Naive thymus-derived CD4-positive, alpha-beta T cell (primary cell): ENCODE results near the gene TRAF3IP1. TPM values are rescaled to one million over a fixed set of nuclear protein-coding genes. Genes with fewer than 3 reads are reported as not detected.
A peak's percentile ranks its signal among the peaks of the same experiment; 100 is the strongest.

Experiments used
- ATAC-seq: fragments of 150-1000 bp; cut with Tn5 transposase; 2 replicates; pipeline ENCODE4 v1.10.0; 2021; ENCODE audit warnings: mild to moderate bottlenecking, moderate library complexity
- CTCF ChIA-PET: fragments of 350-600 bp; sonication (Branson Sonifier 250); formaldehyde crosslinking; loops from one replicate; lab custom pipeline; 2021; ENCODE audit warnings: antibody characterized with exemption; lab: Charles Lee
- POLR2A ChIA-PET: fragments of 350-600 bp; sonication (Branson Sonifier 250); formaldehyde crosslinking; loops from one replicate; lab custom pipeline; 2021; ENCODE audit warnings: antibody characterized with exemption, inconsistent platforms; lab: Charles Lee
- DNase-seq, 9 donors: peaks; one replicate each; pipeline versions ENCODE4 v3.0.0 to v3.0.0-alpha.2; 2020 to 2022; ENCODE audit warnings: mixed read lengths in 1 of 9
- H3K27ac ChIP-seq: one replicate; pipeline ENCODE4 v1.7.0; 2013; ENCODE audit warnings: mild to moderate bottlenecking, low read depth, low read length, moderate library complexity
- H3K27me3 ChIP-seq, 2 donors: one replicate each; pipeline ENCODE4 v1.7.0; 2013; ENCODE audit warnings: low read length in 2 of 2, mild to moderate bottlenecking in 2 of 2, moderate library complexity in 2 of 2; ENCODE audit not compliant: control insufficient read depth in 2 of 2, insufficient read depth in 2 of 2
- H3K36me3 ChIP-seq, 3 experiments: 1 replicate in 2 of 3; 2 replicates in 1 of 3; pipeline ENCODE4 v1.7.0; 2013; ENCODE audit warnings: low read length in 3 of 3, mild to moderate bottlenecking in 3 of 3, moderate library complexity in 1 of 3; ENCODE audit not compliant: insufficient read depth in 3 of 3, control insufficient read depth in 2 of 3
- H3K4me1 ChIP-seq, 2 donors: one replicate each; pipeline ENCODE4 v1.7.0; 2013; ENCODE audit warnings: low read length in 2 of 2, mild to moderate bottlenecking in 2 of 2, moderate library complexity in 1 of 2; ENCODE audit not compliant: control insufficient read depth in 2 of 2, insufficient read depth in 2 of 2
- H3K4me3 ChIP-seq: 2 replicates; pipeline ENCODE4 v1.7.0; 2013; ENCODE audit warnings: mild to moderate bottlenecking, low read length
- H3K9me3 ChIP-seq, 3 experiments: 1 replicate in 2 of 3; 2 replicates in 1 of 3; pipeline ENCODE4 v1.7.0; 2013; ENCODE audit warnings: low read length in 3 of 3; ENCODE audit not compliant: control insufficient read depth in 2 of 3
- H3K27ac Mint-ChIP-seq, 9 donors: one replicate each; pipeline ENCODE4 v1.8.0; 2020 to 2022; ENCODE audit warnings: mixed read lengths in 9 of 9, mild to moderate bottlenecking in 8 of 9, moderate library complexity in 5 of 9, inconsistent platforms in 2 of 9
- H3K27me3 Mint-ChIP-seq, 5 donors: one replicate each; pipeline ENCODE4 v1.8.0; 2021 to 2022; ENCODE audit warnings: mixed read lengths in 5 of 5, mild to moderate bottlenecking in 1 of 5
- H3K36me3 Mint-ChIP-seq, 5 donors: one replicate each; pipeline ENCODE4 v1.8.0; 2020 to 2022; ENCODE audit warnings: mixed read lengths in 5 of 5, mild to moderate bottlenecking in 3 of 5, inconsistent platforms in 1 of 5
- H3K4me1 Mint-ChIP-seq, 7 donors: one replicate each; pipeline ENCODE4 v1.8.0; 2020 to 2022; ENCODE audit warnings: mixed read lengths in 7 of 7, mild to moderate bottlenecking in 3 of 7, inconsistent platforms in 1 of 7
- H3K4me3 Mint-ChIP-seq, 10 donors: one replicate each; pipeline ENCODE4 v1.8.0; 2020 to 2022; ENCODE audit warnings: mild to moderate bottlenecking in 10 of 10, mixed read lengths in 10 of 10, moderate library complexity in 6 of 10, inconsistent platforms in 2 of 10
- H3K9me3 Mint-ChIP-seq, 11 donors: one replicate each; pipeline ENCODE4 v1.8.0; 2020 to 2022; ENCODE audit warnings: mixed read lengths in 11 of 11, mild to moderate bottlenecking in 4 of 11, inconsistent platforms in 1 of 11, moderate library complexity in 1 of 11
- intact Hi-C, 2 donors: fragments of 100-400 bp; cut with micrococcal nuclease; formaldehyde crosslinking; loops; one replicate each; pipeline ENCODE4 v1.15.1; 2023
- polyA plus RNA-seq, 2 donors: library from polyadenylated mRNA; unstranded; fragments of 300-500 nt; fragmentation: Illumina TruSeq; gene quantifications; one replicate each; pipeline ENCODE4 v1.2.3, GENCODE V29; 2021
- total RNA-seq, 6 experiments: library from RNA in 5 of 6; stranded (reverse) in 5 of 6; gene quantifications; 1 replicate in 5 of 6; 2 replicates in 1 of 6; pipeline ENCODE4 v1.2.3 and lab custom pipeline; 2021 to 2026

TRAF3IP1 gene
- total and polyA plus RNA-seq, 7 experiments from 2014 or later, result 4.3 to 13.3 (median 7.4) TPM

DNA sequence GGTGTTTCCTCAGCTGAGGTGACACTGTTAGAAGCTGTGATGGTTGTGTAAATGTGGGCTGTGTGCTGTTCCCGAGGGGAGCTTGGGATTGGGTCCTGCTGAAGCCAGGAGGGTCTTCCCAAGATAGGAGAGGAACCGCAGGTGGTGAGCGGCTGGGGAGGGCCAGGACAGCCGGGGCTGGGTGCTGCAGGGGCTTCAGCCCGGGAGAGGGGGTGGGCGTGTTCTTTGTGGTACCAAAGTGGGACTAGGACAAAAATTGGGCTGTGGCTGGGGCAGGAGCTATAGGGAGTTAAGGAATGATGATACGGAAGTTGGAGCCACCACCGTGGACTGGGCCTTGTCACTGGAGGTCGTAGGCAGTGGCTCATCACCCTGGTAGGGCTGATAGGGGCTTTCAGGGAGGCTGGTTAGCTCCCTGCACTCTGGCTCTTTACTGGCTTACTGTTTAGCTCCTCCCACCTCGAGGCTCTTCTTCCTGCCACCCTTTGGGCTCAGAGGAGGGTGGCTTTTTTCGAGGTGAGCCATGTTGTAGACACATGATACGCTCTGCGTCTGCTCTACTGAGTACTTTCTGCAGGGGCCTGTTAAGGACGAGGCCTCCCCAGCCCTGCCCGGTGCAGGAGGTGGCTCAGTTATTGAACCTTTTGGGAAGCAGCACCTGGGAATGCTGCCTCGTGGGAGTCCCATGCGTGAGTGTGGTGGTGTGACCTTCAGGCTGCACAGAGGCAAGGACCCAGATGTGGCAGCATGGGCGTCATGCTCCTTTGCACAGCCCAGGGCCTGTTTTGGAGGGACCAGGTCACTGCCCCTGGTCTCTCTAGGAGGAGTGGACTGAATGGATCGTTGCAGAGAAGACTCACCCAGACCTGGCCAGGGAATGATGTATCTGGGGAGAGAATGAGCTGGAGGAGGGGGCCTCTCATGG is 128.0 kb downstream of the TRAF3IP1 start:
- H3K27me3 ChIP-seq, result no peaks in the 10 kb centered on the region
- no peaks in the 10 kb centered on the region for H3K9me3 ChIP-seq
- no peaks in the 10 kb centered on the region for H3K27me3 Mint-ChIP-seq
- H3K4me1 Mint-ChIP-seq, result peaks cover 7 to 14% (median 10%) of the 10 kb centered on the region in 7 donors
- H3K27ac Mint-ChIP-seq, result peak overlapping the region in 4 of 9 donors; percentile 31 to 59 (median 53)
- H3K27ac ChIP-seq, result no peak overlapping the region
- ChIA-PET POLR2A (no interaction called here), CTCF (interaction anchor here (0.5 to 0.6 kb wide), 2 partner anchors 13 to 613 kb away, joined by 3 read pairs; no protein-coding TSS in a partner anchor)
- no peak overlapping the region for H3K4me3 ChIP-seq
- intact Hi-C loops, result no loop called here
- no peak for DNase-seq
- H3K4me1 ChIP-seq, result no peaks in the 10 kb centered on the region
- ATAC-seq, result no peak
- peaks cover 0 to 2% (median 0%) of the 10 kb centered on the region in 11 donors for H3K9me3 Mint-ChIP-seq
- no peak overlapping the region for H3K4me3 Mint-ChIP-seq
- H3K36me3 ChIP-seq, result peaks cover 9 to 86% (median 24%) of the 10 kb centered on the region in 3 experiments
- peaks cover 25 to 71% (median 45%) of the 10 kb centered on the region in 5 donors for H3K36me3 Mint-ChIP-seq

DNA sequence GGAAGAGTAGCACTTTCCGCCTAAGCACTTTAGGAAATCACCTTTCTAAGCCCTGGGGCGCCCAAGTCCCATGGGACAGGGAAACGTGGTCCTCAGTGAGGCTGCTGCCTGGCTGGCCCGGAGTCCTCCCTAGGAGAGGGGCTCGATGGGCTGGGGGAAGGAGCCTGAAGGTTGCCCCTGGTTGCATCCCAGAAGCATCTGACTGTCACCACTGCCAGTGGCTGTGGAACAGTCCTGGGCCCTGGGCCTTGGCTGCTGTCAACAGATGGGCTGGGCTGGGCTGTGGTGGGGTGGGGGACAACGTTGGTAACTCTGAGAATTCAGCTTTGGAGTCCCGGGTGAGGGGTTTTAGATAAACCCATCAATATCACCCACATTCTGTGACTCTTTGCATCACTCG is 128.9 kb downstream of the TRAF3IP1 start:
- Mint-ChIP-seq H3K27ac (no peak overlapping the region), H3K4me1 (peaks cover 2 to 14% (median 7%) of the 10 kb centered on the region in 7 donors), H3K36me3 (peaks cover 24 to 67% (median 45%) of the 10 kb centered on the region in 5 donors), H3K27me3 (no peaks in the 10 kb centered on the region), H3K4me3 (no peak overlapping the region), H3K9me3 (peaks cover 0 to 5% (median 0%) of the 10 kb centered on the region in 11 donors)
- Histone ChIP-seq H3K36me3 (peaks cover 9 to 82% (median 24%) of the 10 kb centered on the region in 3 experiments), H3K27me3 (no peaks in the 10 kb centered on the region), H3K4me1 (no peaks in the 10 kb centered on the region), H3K27ac (no peak overlapping the region), H3K9me3 (no peaks in the 10 kb centered on the region), H3K4me3 (no peak overlapping the region)
- DNase-seq (no peak), ATAC-seq (no peak)
- ChIA-PET CTCF (interaction anchor here (0.5 to 0.6 kb wide), 2 partner anchors 12 to 614 kb away, joined by 3 read pairs; no protein-coding TSS in a partner anchor), POLR2A (no interaction called here)
- intact Hi-C loops, result no loop called here

DNA sequence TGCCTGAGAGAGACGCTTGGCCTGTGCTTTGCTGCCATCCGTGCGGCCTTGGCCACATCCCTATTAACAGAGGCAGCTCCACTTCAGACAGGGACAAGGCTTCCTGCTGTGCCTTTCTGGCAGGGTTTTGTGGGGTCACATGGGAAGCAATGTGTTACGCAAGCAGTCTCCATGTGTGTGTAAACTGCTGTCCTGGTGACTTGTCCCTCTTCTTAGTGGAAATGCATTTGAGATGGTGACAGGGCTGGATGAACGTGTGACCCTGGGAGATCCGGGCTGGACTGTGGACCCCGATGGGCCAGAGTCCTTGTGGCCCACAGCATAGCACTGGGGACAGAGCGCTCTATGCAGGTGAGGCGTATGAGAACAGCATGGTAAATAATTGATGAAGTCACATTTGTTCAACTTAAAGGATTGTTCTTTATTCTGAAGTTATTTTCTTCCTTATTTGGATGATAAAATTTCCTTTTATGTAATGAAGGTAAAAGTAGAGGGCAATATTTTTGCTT is 129.6 kb downstream of the TRAF3IP1 start:
- Histone ChIP-seq H3K27me3 (no peaks in the 10 kb centered on the region), H3K9me3 (no peaks in the 10 kb centered on the region), H3K27ac (no peak overlapping the region), H3K4me1 (no peaks in the 10 kb centered on the region), H3K4me3 (no peak overlapping the region), H3K36me3 (peaks cover 9 to 75% (median 16%) of the 10 kb centered on the region in 3 experiments)
- intact Hi-C loops, result no loop called here
- peak; percentile 18 for ATAC-seq
- CTCF ChIA-PET, result no interaction called here
- Mint-ChIP-seq H3K4me1 (peaks cover 0 to 12% (median 3%) of the 10 kb centered on the region in 7 donors), H3K27me3 (no peaks in the 10 kb centered on the region), H3K27ac (peak overlapping the region in 2 of 9 donors; percentile 5 to 19), H3K36me3 (peaks cover 21 to 62% (median 43%) of the 10 kb centered on the region in 5 donors), H3K4me3 (no peak overlapping the region), H3K9me3 (peaks cover 0 to 8% (median under 1%) of the 10 kb centered on the region in 11 donors)
- DNase-seq, result no peak
- POLR2A ChIA-PET, result no interaction called here

DNA sequence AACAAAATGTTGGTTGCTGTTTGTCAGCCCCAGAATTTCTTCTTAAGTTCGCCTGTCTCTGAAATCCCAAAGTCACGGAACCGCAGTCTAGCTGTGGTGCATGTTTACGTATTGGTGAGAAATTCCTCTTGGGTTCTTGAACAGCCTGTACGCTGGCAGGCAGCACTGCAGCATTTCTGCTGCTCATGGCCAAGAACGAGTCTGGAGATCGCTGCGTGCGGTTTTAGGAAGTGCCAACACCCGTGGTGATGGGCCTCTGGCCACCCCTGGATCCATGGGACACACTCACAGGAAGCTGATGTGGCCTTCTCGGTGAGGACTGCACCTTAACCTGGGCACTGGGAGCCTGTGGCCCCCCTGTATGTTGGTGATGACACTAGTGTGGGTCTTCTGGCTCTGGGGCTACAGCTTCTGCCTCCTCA is 130.1 kb downstream of the TRAF3IP1 start:
- ATAC-seq (no peak), DNase-seq (no peak)
- Mint-ChIP-seq H3K4me1 (peaks cover 0 to 12% (median 3%) of the 10 kb centered on the region in 7 donors), H3K9me3 (peaks cover 0 to 10% (median 5%) of the 10 kb centered on the region in 11 donors), H3K27ac (no peak overlapping the region), H3K27me3 (no peaks in the 10 kb centered on the region), H3K36me3 (peaks cover 21 to 57% (median 46%) of the 10 kb centered on the region in 5 donors), H3K4me3 (no peak overlapping the region)
- no peak overlapping the region for H3K4me3 ChIP-seq
- no peaks in the 10 kb centered on the region for H3K27me3 ChIP-seq
- ChIA-PET POLR2A (no interaction called here), CTCF (no interaction called here)
- H3K4me1 ChIP-seq, result no peaks in the 10 kb centered on the region
- intact Hi-C loops, result no loop called here
- H3K36me3 ChIP-seq, result peaks cover 9 to 70% (median 15%) of the 10 kb centered on the region in 3 experiments
- no peaks in the 10 kb centered on the region for H3K9me3 ChIP-seq
- H3K27ac ChIP-seq, result no peak overlapping the region

Other genes with a start within 250 kb of the TRAF3IP1 start
- gene ESPNL, start 220.2 kb upstream of the TRAF3IP1 start, total RNA-seq, result under 1 TPM in 4 of 5 experiments, not detected in 1; 0.07 to 0.35 (median 0.31) TPM
- gene ESPNL, start 220.2 kb upstream of the TRAF3IP1 start, polyA plus RNA-seq, result not detected
- not detected for gene KLHL30, start 181.8 kb upstream of the TRAF3IP1 start, total RNA-seq
- not detected for gene KLHL30, start 181.8 kb upstream of the TRAF3IP1 start, polyA plus RNA-seq
- under 1 TPM in 2 of 5 experiments, not detected in 3; 0.29 to 0.31 TPM for gene ERFE, start 161.5 kb upstream of the TRAF3IP1 start, total RNA-seq
- not detected for gene ERFE, start 161.5 kb upstream of the TRAF3IP1 start, polyA plus RNA-seq
- gene ILKAP, start 116.8 kb upstream of the TRAF3IP1 start, total RNA-seq, result 100 to 1,000 TPM in 2 of 5 experiments, 10 to 100 TPM in 3; 68.1 to 126 (median 90.9) TPM
- gene ILKAP, start 116.8 kb upstream of the TRAF3IP1 start, polyA plus RNA-seq, result 10 to 100 TPM; 40.6 to 48.1 TPM
- 1 to 10 TPM in 4 of 5 experiments, under 1 TPM in 1; 0.73 to 2.7 (median 2.4) TPM for gene HES6, start 80.5 kb upstream of the TRAF3IP1 start, total RNA-seq
- 1 to 10 TPM in 1 of 2 donors, under 1 TPM in 1; 0.61 to 1.3 TPM for gene HES6, start 80.5 kb upstream of the TRAF3IP1 start, polyA plus RNA-seq
- gene PER2, start 31.9 kb upstream of the TRAF3IP1 start, total RNA-seq, result 10 to 100 TPM; 13.5 to 28.6 (median 14.3) TPM
- gene PER2, start 31.9 kb upstream of the TRAF3IP1 start, polyA plus RNA-seq, result 10 to 100 TPM in 1 of 2 donors, 1 to 10 TPM in 1; 7.0 to 10.1 TPM
- 10 to 100 TPM; 25.0 to 55.2 (median 33.1) TPM for gene ASB1, start 106.4 kb downstream of the TRAF3IP1 start, total RNA-seq
- gene ASB1, start 106.4 kb downstream of the TRAF3IP1 start, polyA plus RNA-seq, result 10 to 100 TPM; 17.5 to 29.3 TPM